K562 (cell line): ENCODE results near the gene VPS26A. TPM values are rescaled to one million over a fixed set of nuclear protein-coding genes. Genes with fewer than 3 reads are reported as not detected.

ENCODE experiments used
- EGR1 ChIP-seq: fragments of 450-650 bp; conservative IDR thresholded peaks from 2 replicates; pipeline ENCODE4 v1.6.1; 2017; ENCODE audit warnings: mild to moderate bottlenecking
- ELF2 ChIP-seq: fragments of 250-450 bp; sonication (Bioruptor Pico); IDR thresholded peaks from 2 replicates; pipeline ENCODE4 v1.5.0; 2021; ENCODE audit warnings: mild to moderate bottlenecking
- EZH2 ChIP-seq: IDR thresholded peaks from 2 replicates; pipeline ENCODE4 v1.6.1; 2012; ENCODE audit warnings: low read depth, mild to moderate bottlenecking, inconsistent platforms, low read length, borderline replicate concordance
- FOS ChIP-seq: IDR thresholded peaks from 3 replicates; pipeline ENCODE4 v1.6.1; 2011; ENCODE audit not compliant: insufficient read length; ENCODE audit errors: extremely low read depth
- HCFC1 ChIP-seq: IDR thresholded peaks from 2 replicates; pipeline ENCODE4 v1.6.1; 2012; ENCODE audit warnings: low read depth, low read length, improper control_type of control experiment
- HMG20A ChIP-seq: fragments of 450-650 bp; formaldehyde crosslinking; conservative IDR thresholded peaks from 2 replicates; pipeline ENCODE4 v1.4.0; 2020; ENCODE audit warnings: mild to moderate bottlenecking, mixed read lengths
- ILF3 ChIP-seq: fragments of 450-650 bp; IDR thresholded peaks from 2 replicates; pipeline ENCODE4 v1.6.1; 2018; ENCODE audit warnings: antibody characterized with exemption, mild to moderate bottlenecking, moderate library complexity, borderline replicate concordance
- PPARD ChIP-seq: fragments of 250-450 bp; sonication (Bioruptor Pico); IDR thresholded peaks from 2 replicates; pipeline ENCODE4 v1.8.0; 2022; ENCODE audit warnings: inconsistent platforms, mild to moderate bottlenecking, moderate library complexity
- RBM34 ChIP-seq: fragments of 200-400 bp; formaldehyde crosslinking; IDR thresholded peaks from 2 replicates; pipeline ENCODE4 v1.6.1; 2018; ENCODE audit warnings: low read length, borderline replicate concordance; ENCODE audit not compliant: insufficient read depth
- SIX5 ChIP-seq, 2 experiments: IDR thresholded peaks; 2 replicates each; pipeline ENCODE4 v1.6.1; 2011; ENCODE audit warnings: low read length in 2 of 2, borderline replicate concordance in 1 of 2, low read depth in 1 of 2, mild to moderate bottlenecking in 1 of 2, moderate library complexity in 1 of 2; ENCODE audit not compliant: insufficient read depth in 1 of 2
- ZFP30 ChIP-seq: fragments of 250-450 bp; sonication (Bioruptor Pico); IDR thresholded peaks from 2 replicates; pipeline ENCODE4 v1.8.0; 2022; ENCODE audit warnings: moderate library complexity, mild to moderate bottlenecking, inconsistent platforms, borderline replicate concordance
- ZFP36 ChIP-seq: fragments of 150-350 bp; IDR thresholded peaks from 2 replicates; pipeline ENCODE4 v1.6.1; 2018; ENCODE audit warnings: low read length, low read depth; ENCODE audit not compliant: partially characterized antibody
- ZNF12 ChIP-seq: sonication (generic); formaldehyde crosslinking; IDR thresholded peaks from 2 replicates; pipeline ENCODE4 v1.4.0; 2020; ENCODE audit warnings: mild to moderate bottlenecking, missing genetic modification reagents
- polyA plus RNA-seq, 8 experiments: library from polyadenylated mRNA; depleted of rRNA in 4 of 8; stranded (reverse) in 5 of 8; unstranded in 3 of 8; fragments of >200 nt; fragmentation: Nextera tagmentation in 2 of 8; fragmentation: Illumina TruSeq in 1 of 8; extraction: Ambion mirVana in 2 of 8; extraction: Trizol in 1 of 8; gene quantifications; 2 replicates each; pipeline versions ENCODE4 v1.2.1 to v1.2.3, GENCODE V29; 2011 to 2014; ENCODE audit warnings: inconsistent platforms in 1 of 8, missing spikeins in 1 of 8
- total RNA-seq, 7 experiments: library from RNA; depleted of rRNA in 6 of 7; stranded (reverse); fragments of >200 nt in 6 of 7; fragmentation: Illumina TruSeq in 2 of 7; extraction: Trizol in 2 of 7; gene quantifications; 2 replicates each; pipeline versions ENCODE4 v1.2.1 to v1.2.3, GENCODE V29; 2011 to 2021; ENCODE audit warnings: low replicate concordance in 1 of 7
- TF ChIP-seq, protein P1 (sequence below), 2 experiments: fragments of 450-650 bp; IDR thresholded peaks; 2 replicates each; pipeline ENCODE4 v1.6.1; 2018; ENCODE audit warnings: mild to moderate bottlenecking in 2 of 2, low read depth in 1 of 2; ENCODE audit not compliant: partially characterized antibody in 2 of 2
- TF ChIP-seq, protein P2 (sequence below), 2 experiments: fragments of 150-350 bp in 1 of 2; IDR thresholded peaks; 2 replicates each; pipeline ENCODE4 v1.6.1; 2012 to 2016; ENCODE audit warnings: low read depth in 2 of 2, low read length in 2 of 2, mild to moderate bottlenecking in 1 of 2, moderate library complexity in 1 of 2
- TF ChIP-seq, protein P3 (sequence below): fragments of 450-650 bp; IDR thresholded peaks from 2 replicates; pipeline ENCODE4 v1.6.1; 2014; ENCODE audit warnings: low read depth, mild to moderate bottlenecking, moderate library complexity, borderline replicate concordance
- TF ChIP-seq, protein P4 (sequence below): fragments of 250-450 bp; sonication (Bioruptor Pico); IDR thresholded peaks from 2 replicates; pipeline ENCODE4 v1.8.0; 2022; ENCODE audit warnings: inconsistent platforms, mild to moderate bottlenecking, moderate library complexity, borderline replicate concordance

Gene VPS26A
- total and polyA plus RNA-seq, 9 of the 15 experiments (the other 6 are each of a cell fraction or from before 2014, with no cell fraction given): 47.1 to 137 (median 69.3) TPM

DNA sequence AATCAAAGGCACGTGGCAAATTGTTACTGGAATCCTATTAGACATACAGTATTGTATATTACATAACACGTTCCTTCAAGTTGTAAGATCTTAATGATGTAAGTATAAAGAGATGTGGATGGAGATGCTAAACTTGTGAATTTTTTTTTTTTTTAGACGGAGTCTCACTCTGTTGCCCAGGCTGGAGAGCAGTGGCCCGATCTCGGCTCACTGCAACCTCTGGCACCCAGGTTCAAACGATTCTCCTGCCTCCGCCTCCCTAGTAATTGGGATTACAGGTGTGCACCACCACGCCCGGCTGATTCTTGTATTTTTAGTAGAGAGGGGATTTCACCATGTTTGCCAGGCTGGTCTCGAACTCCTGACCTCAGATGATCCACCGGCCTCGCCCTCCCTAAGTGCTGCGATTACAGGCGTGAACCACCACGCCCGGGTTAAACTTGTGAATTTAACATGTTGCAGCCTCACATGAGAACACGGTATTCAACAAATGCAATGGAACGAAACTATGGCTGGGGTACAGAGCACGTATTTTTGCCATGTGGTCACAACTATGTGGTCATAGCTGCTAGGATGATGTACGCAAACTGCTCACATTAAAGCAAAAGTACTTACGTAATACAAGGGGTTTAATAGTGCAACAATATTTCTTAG is 55.2 kb downstream of the VPS26A start (continued):
- TF ChIP-seq, protein P1, sequence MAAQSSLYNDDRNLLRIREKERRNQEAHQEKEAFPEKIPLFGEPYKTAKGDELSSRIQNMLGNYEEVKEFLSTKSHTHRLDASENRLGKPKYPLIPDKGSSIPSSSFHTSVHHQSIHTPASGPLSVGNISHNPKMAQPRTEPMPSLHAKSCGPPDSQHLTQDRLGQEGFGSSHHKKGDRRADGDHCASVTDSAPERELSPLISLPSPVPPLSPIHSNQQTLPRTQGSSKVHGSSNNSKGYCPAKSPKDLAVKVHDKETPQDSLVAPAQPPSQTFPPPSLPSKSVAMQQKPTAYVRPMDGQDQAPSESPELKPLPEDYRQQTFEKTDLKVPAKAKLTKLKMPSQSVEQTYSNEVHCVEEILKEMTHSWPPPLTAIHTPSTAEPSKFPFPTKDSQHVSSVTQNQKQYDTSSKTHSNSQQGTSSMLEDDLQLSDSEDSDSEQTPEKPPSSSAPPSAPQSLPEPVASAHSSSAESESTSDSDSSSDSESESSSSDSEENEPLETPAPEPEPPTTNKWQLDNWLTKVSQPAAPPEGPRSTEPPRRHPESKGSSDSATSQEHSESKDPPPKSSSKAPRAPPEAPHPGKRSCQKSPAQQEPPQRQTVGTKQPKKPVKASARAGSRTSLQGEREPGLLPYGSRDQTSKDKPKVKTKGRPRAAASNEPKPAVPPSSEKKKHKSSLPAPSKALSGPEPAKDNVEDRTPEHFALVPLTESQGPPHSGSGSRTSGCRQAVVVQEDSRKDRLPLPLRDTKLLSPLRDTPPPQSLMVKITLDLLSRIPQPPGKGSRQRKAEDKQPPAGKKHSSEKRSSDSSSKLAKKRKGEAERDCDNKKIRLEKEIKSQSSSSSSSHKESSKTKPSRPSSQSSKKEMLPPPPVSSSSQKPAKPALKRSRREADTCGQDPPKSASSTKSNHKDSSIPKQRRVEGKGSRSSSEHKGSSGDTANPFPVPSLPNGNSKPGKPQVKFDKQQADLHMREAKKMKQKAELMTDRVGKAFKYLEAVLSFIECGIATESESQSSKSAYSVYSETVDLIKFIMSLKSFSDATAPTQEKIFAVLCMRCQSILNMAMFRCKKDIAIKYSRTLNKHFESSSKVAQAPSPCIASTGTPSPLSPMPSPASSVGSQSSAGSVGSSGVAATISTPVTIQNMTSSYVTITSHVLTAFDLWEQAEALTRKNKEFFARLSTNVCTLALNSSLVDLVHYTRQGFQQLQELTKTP (IDR thresholded peaks at IDR 0.05; ENCODE audit: low read depth in 1 of 2, partially characterized antibody in 2 of 2): no peak
- no peak for TF ChIP-seq RBM34
- no peak for TF ChIP-seq ZFP30
- no peak for TF ChIP-seq FOS
- TF ChIP-seq EZH2: no peak
- no peak for TF ChIP-seq EGR1
- no peak for TF ChIP-seq ZNF12 (CRISPR knock-in tag)
- no peak for TF ChIP-seq HMG20A (CRISPR knock-in tag)
- TF ChIP-seq, protein P2, sequence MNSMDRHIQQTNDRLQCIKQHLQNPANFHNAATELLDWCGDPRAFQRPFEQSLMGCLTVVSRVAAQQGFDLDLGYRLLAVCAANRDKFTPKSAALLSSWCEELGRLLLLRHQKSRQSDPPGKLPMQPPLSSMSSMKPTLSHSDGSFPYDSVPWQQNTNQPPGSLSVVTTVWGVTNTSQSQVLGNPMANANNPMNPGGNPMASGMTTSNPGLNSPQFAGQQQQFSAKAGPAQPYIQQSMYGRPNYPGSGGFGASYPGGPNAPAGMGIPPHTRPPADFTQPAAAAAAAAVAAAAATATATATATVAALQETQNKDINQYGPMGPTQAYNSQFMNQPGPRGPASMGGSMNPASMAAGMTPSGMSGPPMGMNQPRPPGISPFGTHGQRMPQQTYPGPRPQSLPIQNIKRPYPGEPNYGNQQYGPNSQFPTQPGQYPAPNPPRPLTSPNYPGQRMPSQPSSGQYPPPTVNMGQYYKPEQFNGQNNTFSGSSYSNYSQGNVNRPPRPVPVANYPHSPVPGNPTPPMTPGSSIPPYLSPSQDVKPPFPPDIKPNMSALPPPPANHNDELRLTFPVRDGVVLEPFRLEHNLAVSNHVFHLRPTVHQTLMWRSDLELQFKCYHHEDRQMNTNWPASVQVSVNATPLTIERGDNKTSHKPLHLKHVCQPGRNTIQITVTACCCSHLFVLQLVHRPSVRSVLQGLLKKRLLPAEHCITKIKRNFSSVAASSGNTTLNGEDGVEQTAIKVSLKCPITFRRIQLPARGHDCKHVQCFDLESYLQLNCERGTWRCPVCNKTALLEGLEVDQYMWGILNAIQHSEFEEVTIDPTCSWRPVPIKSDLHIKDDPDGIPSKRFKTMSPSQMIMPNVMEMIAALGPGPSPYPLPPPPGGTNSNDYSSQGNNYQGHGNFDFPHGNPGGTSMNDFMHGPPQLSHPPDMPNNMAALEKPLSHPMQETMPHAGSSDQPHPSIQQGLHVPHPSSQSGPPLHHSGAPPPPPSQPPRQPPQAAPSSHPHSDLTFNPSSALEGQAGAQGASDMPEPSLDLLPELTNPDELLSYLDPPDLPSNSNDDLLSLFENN (IDR thresholded peaks at IDR 0.05; ENCODE audit: low read depth in 2 of 2, low read length in 2 of 2): no peak
- no peak for TF ChIP-seq ZFP36
- TF ChIP-seq HCFC1: no peak
- no peak for TF ChIP-seq ELF2 (CRISPR knock-in tag)
- TF ChIP-seq, protein P3, sequence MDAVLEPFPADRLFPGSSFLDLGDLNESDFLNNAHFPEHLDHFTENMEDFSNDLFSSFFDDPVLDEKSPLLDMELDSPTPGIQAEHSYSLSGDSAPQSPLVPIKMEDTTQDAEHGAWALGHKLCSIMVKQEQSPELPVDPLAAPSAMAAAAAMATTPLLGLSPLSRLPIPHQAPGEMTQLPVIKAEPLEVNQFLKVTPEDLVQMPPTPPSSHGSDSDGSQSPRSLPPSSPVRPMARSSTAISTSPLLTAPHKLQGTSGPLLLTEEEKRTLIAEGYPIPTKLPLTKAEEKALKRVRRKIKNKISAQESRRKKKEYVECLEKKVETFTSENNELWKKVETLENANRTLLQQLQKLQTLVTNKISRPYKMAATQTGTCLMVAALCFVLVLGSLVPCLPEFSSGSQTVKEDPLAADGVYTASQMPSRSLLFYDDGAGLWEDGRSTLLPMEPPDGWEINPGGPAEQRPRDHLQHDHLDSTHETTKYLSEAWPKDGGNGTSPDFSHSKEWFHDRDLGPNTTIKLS: no peak; the same call in 1 of the 2 replicates
- TF ChIP-seq, protein P4, sequence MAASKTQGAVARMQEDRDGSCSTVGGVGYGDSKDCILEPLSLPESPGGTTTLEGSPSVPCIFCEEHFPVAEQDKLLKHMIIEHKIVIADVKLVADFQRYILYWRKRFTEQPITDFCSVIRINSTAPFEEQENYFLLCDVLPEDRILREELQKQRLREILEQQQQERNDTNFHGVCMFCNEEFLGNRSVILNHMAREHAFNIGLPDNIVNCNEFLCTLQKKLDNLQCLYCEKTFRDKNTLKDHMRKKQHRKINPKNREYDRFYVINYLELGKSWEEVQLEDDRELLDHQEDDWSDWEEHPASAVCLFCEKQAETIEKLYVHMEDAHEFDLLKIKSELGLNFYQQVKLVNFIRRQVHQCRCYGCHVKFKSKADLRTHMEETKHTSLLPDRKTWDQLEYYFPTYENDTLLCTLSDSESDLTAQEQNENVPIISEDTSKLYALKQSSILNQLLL (CRISPR knock-in tag): no peak
- TF ChIP-seq PPARD (CRISPR knock-in tag): no peak
- no peak for TF ChIP-seq ILF3
- TF ChIP-seq SIX5 (IDR thresholded peaks at IDR 0.05; ENCODE audit: borderline replicate concordance in 1 of 2, insufficient read depth in 1 of 2, low read depth in 1 of 2, low read length in 2 of 2): no peak
